Keratinocyte (primary cell): ENCODE measurements around the gene GPHA2. TPM values are rescaled to one million over a fixed set of nuclear protein-coding genes. Genes with fewer than 3 reads are reported as not detected.

ENCODE experiments used
- DNase-seq: peaks from one replicate; pipeline ENCODE4 v3.0.0-alpha.2; 2011; ENCODE audit warnings: low read depth, missing footprints, low spot score
- FAIRE-seq: peaks from 2 replicates; lab custom pipeline; 2011; peaks lifted over from hg19 to GRCh38; lab: Jason Lieb, UNC
- H2AFZ ChIP-seq: 2 replicates; pipeline ENCODE4 v1.6.0; 2012; ENCODE audit warnings: low read length, control low read depth, inconsistent platforms; ENCODE audit not compliant: control insufficient read depth
- H3K27ac ChIP-seq: 2 replicates; pipeline ENCODE4 v1.5.1; 2011; ENCODE audit warnings: low read length; ENCODE audit not compliant: control insufficient read depth, insufficient read depth
- H3K27me3 ChIP-seq: 3 replicates; pipeline ENCODE4 v1.6.0; 2011; ENCODE audit warnings: low read length; ENCODE audit not compliant: control insufficient read depth, insufficient read depth; ENCODE audit errors: extremely low read depth
- H3K36me3 ChIP-seq, 2 experiments: 2 replicates in 1 of 2; 3 replicates in 1 of 2; pipeline ENCODE4 v1.5.1; 2011; ENCODE audit warnings: low read length in 2 of 2, mild to moderate bottlenecking in 1 of 2; ENCODE audit not compliant: control insufficient read depth in 2 of 2, insufficient read depth in 2 of 2; ENCODE audit errors: extremely low read depth in 1 of 2
- H3K4me1 ChIP-seq: 3 replicates; pipeline ENCODE4 v1.5.1; 2011; ENCODE audit warnings: low read length; ENCODE audit not compliant: control insufficient read depth, insufficient read depth; ENCODE audit errors: extremely low read depth
- H3K4me2 ChIP-seq: 3 replicates; pipeline ENCODE4 v1.6.0; 2011; ENCODE audit warnings: low read depth, low read length; ENCODE audit not compliant: control insufficient read depth, insufficient read depth; ENCODE audit errors: extremely low read depth
- H3K4me3 ChIP-seq, 3 experiments: fragments of 200-600 bp in 1 of 3; sonication (generic) in 1 of 3; 2 replicates in 2 of 3; 3 replicates in 1 of 3; pipeline ENCODE4 v1.5.1; 2011 to 2016; ENCODE audit warnings: low read length in 3 of 3, mild to moderate bottlenecking in 3 of 3, control low read depth in 2 of 3, inconsistent platforms in 1 of 3, low read depth in 1 of 3, mixed read lengths in 1 of 3, mixed run types in 1 of 3, moderate library complexity in 1 of 3; ENCODE audit not compliant: control insufficient read depth in 2 of 3, insufficient read depth in 2 of 3; ENCODE audit errors: extremely low read depth in 1 of 3
- H3K79me2 ChIP-seq: 2 replicates; pipeline ENCODE4 v1.6.0; 2012; ENCODE audit warnings: low read length; ENCODE audit not compliant: control insufficient read depth, insufficient read depth
- H3K9ac ChIP-seq: 3 replicates; pipeline ENCODE4 v1.6.0; 2011; ENCODE audit warnings: low read length; ENCODE audit not compliant: control insufficient read depth, insufficient read depth; ENCODE audit errors: extremely low read depth
- H3K9me1 ChIP-seq: 3 replicates; pipeline ENCODE4 v1.6.0; 2011; ENCODE audit warnings: low read length; ENCODE audit not compliant: control insufficient read depth, insufficient read depth; ENCODE audit errors: extremely low read depth
- H3K9me3 ChIP-seq: 2 replicates; pipeline ENCODE4 v1.5.1; 2012; ENCODE audit warnings: low read depth, low read length; ENCODE audit not compliant: control insufficient read depth
- H4K20me1 ChIP-seq: 3 replicates; pipeline ENCODE4 v1.6.0; 2011; ENCODE audit warnings: low read length; ENCODE audit not compliant: control insufficient read depth, insufficient read depth; ENCODE audit errors: extremely low read depth
- CTCF ChIP-seq, 3 experiments: IDR thresholded peaks in 1 of 3; conservative IDR thresholded peaks in 1 of 3; optimal IDR thresholded peaks in 1 of 3; 2 replicates in 2 of 3; 3 replicates in 1 of 3; pipeline versions ENCODE3 to v1.5.1; 2011; ENCODE audit warnings: low read length in 3 of 3, mild to moderate bottlenecking in 3 of 3, moderate library complexity in 2 of 3, control low read depth in 1 of 3, inconsistent platforms in 1 of 3; ENCODE audit not compliant: insufficient read depth in 2 of 3; ENCODE audit errors: extremely low read depth in 1 of 3
- EZH2 ChIP-seq: IDR thresholded peaks from one replicate; pipeline ENCODE4 v1.6.1; 2012; ENCODE audit warnings: inconsistent platforms, mild to moderate bottlenecking, low read length, moderate library complexity
- dilution Hi-C: fragments of 300-500 bp; cut with MboI; formaldehyde crosslinking; loops from one replicate; pipeline ENCODE4 v1.7.0; 2020; ENCODE audit warnings: low sequenced_read_pairs; ENCODE audit not compliant: extremely low pct_ligation_motif_present
- polyA plus RNA-seq, 5 experiments: library from polyadenylated mRNA; depleted of rRNA in 3 of 5; stranded (reverse) in 3 of 5; stranded (forward) in 1 of 5; unstranded in 1 of 5; fragments of >200 nt; gene quantifications; 1 replicate in 1 of 5; 2 replicates in 3 of 5; 3 replicates in 1 of 5; pipeline versions ENCODE4 v1.2.1 to v1.2.3, GENCODE V29; 2011 to 2012; ENCODE audit warnings: missing spikeins in 2 of 5, low read depth in 1 of 5, low replicate concordance in 1 of 5

Gene GPHA2
- polyA plus RNA-seq, 1 donor (not counting 4 experiments of a cell fraction or from before 2014, with no cell fraction given): 0.08 TPM

GRCh38 chr11:64911142-64911541 lies 24.6 kb downstream of the GPHA2 start:
- FAIRE-seq: no peak
- H3K36me3 ChIP-seq: peaks cover 15 to 48% of the 10 kb centered on the region in 2 experiments
- dilution Hi-C loops: no loop called here

GRCh38 chr11:64910451-64911093 lies 25.1 kb downstream of the GPHA2 start:
- no peak overlapping the region for H2AFZ ChIP-seq
- no peaks in the 10 kb centered on the region for H3K27me3 ChIP-seq
- DNase-seq: no peak
- H3K9me3 ChIP-seq: no peaks in the 10 kb centered on the region
- TF ChIP-seq CTCF (optimal IDR thresholded peaks at IDR 0.05 in 1 of 3, IDR thresholded peaks at IDR 0.05 in 1 of 3, conservative IDR thresholded peaks at IDR 0.05 in 1 of 3; ENCODE audit: extremely low read depth in 1 of 3, insufficient read depth in 2 of 3, low read length in 3 of 3) (no peak), EZH2 (no peak)
- H3K36me3 ChIP-seq: peaks cover 21 to 49% of the 10 kb centered on the region in 2 experiments
- FAIRE-seq: no peak
- no peaks in the 10 kb centered on the region for H3K9me1 ChIP-seq
- dilution Hi-C loops: no loop called here
- H3K4me1 ChIP-seq: no peaks in the 10 kb centered on the region
- H3K4me2 ChIP-seq: no peak overlapping the region
- H3K79me2 ChIP-seq: peaks cover under 1% of the 10 kb centered on the region
- H4K20me1 ChIP-seq: no peaks in the 10 kb centered on the region
- no peak overlapping the region for H3K4me3 ChIP-seq
- H3K27ac ChIP-seq: no peak overlapping the region
- H3K9ac ChIP-seq: no peak overlapping the region

More at GRCh38 chr11:64911142-64911541, 24.6 kb downstream of the GPHA2 start:
- no peak overlapping the region for H3K9ac ChIP-seq
- H3K79me2 ChIP-seq: peaks cover 6% of the 10 kb centered on the region
- H3K4me1 ChIP-seq: peaks cover 6% of the 10 kb centered on the region
- no peaks in the 10 kb centered on the region for H3K9me3 ChIP-seq
- H2AFZ ChIP-seq: no peak overlapping the region
- no peak overlapping the region for H3K4me2 ChIP-seq
- no peak overlapping the region for H3K27ac ChIP-seq
- H3K4me3 ChIP-seq: no peak overlapping the region
- no peaks in the 10 kb centered on the region for H4K20me1 ChIP-seq
- DNase-seq: no peak
- no peak for TF ChIP-seq EZH2
- TF ChIP-seq CTCF (optimal IDR thresholded peaks at IDR 0.05 in 1 of 3, IDR thresholded peaks at IDR 0.05 in 1 of 3, conservative IDR thresholded peaks at IDR 0.05 in 1 of 3; ENCODE audit: extremely low read depth in 1 of 3, insufficient read depth in 2 of 3, low read length in 3 of 3): no peak
- no peaks in the 10 kb centered on the region for H3K27me3 ChIP-seq
- no peaks in the 10 kb centered on the region for H3K9me1 ChIP-seq
